NCI-H748 (cell line): ENCODE data around the gene GABRG3.

Experiments
- DNase-seq: peaks from one replicate; lab custom pipeline; 2025; ENCODE audit not compliant: unreplicated experiment; lab: John Stamatoyannopoulos, UW

The GABRG3 gene

GRCh38 chr15:27454281-27455075 is 483.5 kb downstream of the GABRG3 start:
- DNase-seq = no peak

DNA sequence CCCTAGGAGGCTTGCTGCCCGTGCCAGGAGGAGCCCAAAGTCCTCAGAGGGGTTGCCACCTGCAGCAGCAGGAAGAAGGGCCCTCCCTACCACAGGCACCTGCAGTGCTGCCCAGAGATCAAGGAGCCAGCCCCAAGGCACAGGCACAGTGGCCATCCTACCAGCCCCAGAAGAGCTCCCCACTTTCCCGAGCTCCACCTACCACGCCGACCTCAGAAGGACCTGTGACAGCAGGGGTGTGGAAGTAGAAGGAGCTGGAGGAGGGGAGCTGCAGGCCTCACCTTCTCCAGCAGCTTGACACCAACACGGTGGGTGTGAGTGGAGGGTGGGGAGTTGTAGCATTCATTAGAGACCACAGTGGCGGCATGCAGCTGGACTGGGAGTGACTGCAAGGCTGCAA is 485.8 kb downstream of the GABRG3 start:
- DNase-seq = no peak

DNA sequence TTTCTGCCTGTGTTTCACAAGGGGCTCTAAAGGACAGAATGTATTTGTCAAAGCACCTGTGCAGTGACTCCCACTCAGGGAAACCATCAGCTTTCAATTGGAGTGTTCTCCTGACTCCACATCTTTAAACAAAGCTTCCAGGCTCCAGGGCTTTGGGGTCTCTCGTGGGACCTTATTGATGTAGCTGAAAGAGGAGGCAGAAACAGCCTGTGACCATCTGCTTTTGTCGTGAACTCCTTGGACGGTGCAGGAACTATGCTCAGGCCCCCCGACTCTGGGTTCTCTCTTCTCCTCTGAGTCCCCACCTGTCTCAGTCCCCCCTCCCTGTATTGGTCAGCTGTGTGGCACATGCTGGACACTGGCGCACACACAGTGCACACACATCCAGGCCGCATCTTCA is 486.8 kb downstream of the GABRG3 start:
- no peak for DNase-seq

DNA sequence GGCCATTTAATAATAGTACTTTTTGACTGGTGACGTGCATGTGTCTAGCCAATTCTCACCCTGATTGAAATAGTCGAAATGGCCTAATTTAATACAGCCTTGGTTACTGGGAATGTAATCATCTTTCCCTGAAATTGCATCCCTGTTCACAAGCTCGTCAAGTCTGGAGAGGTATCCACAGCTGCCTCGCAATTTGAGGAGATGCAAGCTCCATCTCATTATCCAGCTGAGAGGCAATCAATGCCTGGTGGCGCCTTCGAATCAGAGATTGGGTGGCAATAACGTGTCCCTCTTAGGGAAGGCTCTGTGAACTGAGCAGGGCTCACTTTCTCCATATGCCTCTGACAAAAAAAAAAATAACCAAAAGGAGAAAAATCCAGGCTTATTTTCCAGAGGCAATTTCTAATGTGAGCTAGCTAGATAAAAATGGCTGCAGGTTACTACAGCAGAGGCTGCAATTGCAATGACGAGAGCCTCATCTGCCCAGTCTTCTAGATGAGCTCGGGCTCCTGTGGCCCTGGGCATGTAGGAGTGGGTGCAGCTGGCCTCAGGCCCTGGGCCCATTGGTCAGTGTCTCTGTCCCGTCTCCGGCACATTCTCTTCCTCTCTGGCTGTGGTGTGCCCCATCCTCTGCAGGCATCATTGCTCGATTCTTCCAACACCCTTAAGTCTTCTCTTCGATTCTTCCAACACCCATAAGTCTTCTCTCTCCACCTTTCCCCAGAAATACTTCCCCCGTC is 487.5 kb downstream of the GABRG3 start:
- DNase-seq = peak; percentile 8

- DNase-seq = no peak
These were observed 488.9 kb downstream of the GABRG3 start for GRCh38 chr15:27459836-27460235.

- DNase-seq = no peak
These were observed 490.2 kb downstream of the GABRG3 start for GRCh38 chr15:27461181-27461580.

DNA sequence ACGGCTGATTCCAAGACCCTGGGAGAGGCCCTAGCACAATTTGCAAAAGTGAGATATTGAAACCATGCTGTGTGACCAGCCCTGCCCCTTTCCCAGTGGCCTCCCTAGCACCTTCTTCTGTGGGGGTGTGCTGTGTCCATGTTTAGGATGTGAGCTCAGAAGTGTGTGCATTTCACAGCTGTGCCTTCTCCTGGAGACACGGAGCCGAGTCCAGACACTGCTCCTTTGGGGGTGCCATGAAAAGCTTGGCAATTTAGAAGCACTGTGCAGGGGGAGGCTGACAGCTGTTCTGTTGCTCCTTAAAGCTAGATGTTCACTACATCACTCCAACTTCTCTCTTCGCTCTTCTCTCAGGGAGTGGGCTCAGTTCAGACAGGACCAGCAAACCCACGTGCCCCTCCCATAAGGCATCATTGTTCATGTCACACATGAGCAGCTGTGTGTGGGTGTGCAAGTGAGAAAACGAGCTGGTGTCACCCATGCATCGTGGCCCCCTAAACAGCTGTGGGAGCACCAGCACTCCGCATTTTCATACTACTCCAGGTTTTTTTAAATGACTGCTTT is 492.6 kb downstream of the GABRG3 start:
- no peak for DNase-seq

- DNase-seq = no peak
These were observed 494.1 kb downstream of the GABRG3 start for GRCh38 chr15:27464941-27465612.

GRCh38 chr15:27466758-27467157 is 495.8 kb downstream of the GABRG3 start:
- no peak for DNase-seq

DNA sequence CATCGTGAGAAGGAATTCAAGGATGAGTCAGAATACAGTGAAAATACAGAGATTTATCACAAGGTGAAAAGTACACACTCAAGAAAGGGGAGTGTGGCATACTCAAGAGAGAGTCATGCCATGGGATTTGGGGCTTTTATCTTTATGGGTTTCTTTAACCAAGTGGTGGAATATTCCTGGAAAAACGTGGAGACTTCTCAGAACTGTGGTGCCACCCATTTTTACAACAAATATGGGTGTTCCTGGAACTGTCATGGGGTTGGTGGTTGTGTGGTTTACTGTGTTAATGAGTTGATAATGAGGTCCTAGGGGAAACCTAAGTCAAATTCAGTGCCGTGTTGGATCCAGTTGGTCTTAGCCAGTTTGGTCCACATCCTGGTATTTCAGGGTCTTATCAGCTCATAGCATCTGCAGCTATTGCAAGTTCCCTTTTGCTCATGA is 497.2 kb downstream of the GABRG3 start:
- DNase-seq = no peak

DNA sequence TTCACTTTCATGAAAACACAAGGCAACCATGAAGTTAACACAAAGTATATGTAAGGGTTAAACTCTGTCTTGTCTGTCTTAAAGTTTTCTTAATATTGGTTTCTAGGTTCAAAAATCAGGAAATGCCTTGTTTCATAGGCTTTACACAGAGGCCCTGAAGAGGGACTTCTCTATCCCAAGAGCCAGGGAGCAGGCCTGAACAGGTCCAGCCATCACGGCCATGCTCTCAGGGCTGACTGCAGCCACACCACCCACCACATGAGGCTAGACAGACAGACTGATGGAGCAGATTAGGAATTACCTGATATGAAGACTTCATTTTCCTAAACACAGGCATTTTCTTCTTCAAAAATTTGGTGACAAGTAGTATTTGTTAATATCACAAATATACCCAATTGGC is 502.9 kb downstream of the GABRG3 start:
- no peak for DNase-seq

DNA sequence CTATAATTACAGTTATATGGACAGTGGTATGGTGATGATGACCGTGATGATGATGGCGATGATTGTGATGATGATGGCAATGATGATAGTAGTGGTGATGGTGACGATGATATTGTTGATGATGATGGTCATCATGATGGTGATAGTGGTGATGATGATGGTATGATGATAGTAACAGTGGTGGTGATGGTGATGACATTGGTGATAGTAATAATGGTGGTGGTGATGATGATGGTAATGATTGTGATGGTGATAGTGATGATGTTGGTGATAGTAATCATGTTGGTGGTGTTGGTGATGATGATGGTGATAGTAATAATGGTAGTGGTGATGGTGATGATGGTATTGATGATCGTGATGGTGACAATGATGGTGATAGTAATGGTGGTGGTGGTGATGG is 504.4 kb downstream of the GABRG3 start:
- no peak for DNase-seq

DNA sequence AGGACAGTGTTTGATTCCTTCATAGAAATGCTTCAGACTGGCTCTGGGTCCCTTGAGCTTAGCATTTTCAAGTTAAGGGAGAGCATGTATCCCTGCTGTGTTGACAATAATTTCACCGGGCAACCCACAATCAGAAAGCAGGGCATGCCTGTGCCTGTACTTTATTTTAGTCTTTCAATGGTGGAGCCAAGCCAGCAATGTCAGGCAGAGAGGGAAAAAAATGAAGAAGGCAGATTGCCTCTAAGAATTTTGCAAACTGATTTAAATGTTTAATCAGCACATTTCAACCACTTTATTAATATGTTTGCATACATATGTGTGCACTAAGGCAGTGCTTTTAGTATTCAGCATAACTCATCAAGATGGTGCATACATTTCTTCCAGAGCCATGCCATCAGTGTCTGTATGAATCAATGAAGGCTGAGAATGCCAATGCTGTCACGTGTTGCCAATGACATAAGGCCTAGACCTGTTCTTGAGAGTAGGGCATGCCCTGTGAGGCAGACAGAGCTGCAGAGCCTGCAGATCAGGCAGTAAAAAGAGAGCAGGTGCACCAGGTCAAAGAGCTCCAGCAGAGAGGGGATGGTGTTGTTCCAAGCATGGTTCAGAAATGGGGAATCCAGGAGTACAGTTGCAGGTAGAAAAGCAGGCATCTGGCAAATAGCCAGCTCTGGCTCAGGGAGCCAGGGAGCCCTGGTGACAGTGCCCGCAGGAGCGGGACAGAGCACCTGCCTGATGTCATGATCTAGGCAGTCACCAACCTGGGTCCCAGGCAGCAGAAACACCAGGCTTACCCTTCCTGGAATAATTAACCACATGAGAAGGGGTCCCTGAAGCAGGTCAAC is 508.5 kb downstream of the GABRG3 start:
- DNase-seq = peak; percentile 85

DNA sequence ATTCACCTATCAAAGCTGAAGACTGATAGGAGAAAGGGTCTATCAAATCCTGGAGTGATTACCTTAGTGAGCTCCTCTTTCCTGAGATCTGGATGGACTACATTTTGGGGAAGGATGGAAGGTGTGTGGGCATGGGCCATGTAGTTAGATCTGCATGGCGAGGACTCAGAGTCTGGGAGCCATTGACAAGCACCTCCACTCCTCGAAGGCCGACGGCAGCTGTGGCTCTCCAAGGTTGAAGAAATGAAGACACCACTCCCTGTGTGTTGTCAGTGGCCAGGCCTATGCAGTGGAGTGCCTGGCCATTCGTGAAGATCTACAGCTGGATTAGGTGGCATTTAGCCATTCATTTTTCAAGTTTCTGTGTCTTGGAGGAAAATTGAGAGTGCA is 509.2 kb downstream of the GABRG3 start:
- DNase-seq = no peak

DNA sequence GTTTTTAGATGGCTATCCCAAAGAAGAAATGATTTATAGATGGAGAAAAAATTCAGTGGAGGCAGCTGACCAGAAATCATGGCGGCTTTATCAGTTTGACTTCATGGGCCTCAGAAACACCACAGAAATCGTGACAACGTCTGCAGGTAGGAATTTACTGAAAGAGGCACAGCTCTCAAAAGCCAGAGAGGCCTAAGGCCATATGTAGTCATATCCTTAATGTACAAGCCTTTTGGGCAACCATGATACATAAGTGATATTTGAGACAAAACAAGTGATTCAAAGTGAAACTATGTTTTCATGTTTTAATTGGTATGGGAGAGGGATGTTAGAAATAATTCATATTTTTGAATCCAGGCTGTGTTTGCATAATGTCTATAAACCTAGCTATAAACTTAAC is 509.7 kb downstream of the GABRG3 start:
- no peak for DNase-seq

GRCh38 chr15:27481768-27482167 is 510.8 kb downstream of the GABRG3 start:
- DNase-seq = no peak

DNA sequence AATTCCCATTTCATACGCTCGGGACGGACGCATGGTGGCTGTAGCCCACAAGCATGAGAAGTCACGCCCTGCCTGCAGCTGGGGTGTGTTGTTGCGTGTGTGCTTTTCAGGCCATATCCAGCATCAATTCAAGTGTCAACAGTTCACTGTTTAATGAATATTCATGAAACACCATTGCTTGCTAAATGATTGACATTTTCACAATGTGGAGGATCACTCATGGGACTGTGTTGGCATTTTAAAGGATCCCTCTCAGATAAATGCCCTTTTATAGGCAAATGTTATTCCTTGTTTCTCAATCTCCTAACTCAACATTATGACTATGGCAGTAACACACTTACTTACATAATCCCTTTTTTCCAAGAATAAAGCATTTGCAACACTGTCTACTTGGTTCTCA is 511.3 kb downstream of the GABRG3 start:
- DNase-seq = no peak

- DNase-seq = no peak
These were observed 512.1 kb downstream of the GABRG3 start for GRCh38 chr15:27483124-27483523.

GRCh38 chr15:27485265-27485664 is 514.3 kb downstream of the GABRG3 start:
- no peak for DNase-seq

DNA sequence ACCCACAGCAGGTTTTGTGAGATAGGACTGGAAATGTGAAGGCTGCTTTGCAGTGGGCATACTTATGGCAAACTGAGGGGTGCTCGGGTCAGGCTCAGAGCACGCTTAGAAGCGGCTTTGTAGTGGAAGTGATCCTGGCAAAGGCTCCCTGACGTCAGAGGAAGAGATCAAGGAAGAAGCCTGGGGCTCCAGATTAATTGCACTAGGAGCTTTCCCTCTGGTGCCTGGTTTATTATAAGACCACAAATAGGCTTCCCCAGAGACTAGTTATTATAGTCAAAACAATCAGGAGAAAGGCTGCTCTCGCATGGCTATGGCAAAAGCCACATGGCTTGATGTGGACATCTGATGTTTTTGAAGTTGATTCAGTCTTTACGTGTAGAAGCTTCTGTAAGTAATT is 515.1 kb downstream of the GABRG3 start:
- DNase-seq = peak; percentile 63
